HEK293T (cell line): ENCODE data around the gene PCDHGC4.

ENCODE experiments used
- CTCF ChIA-PET: fragments of 350-600 bp; formaldehyde crosslinking; extraction: SDS; loops from one replicate; lab custom pipeline; 2021; ENCODE audit warnings: antibody characterized with exemption, inconsistent platforms; lab: Yijun Ruan, JAX
- POLR2A ChIA-PET: fragments of 350-600 bp; formaldehyde crosslinking; extraction: SDS; loops from one replicate; lab custom pipeline; 2020; ENCODE audit warnings: antibody characterized with exemption, inconsistent platforms; lab: Yijun Ruan, JAX
- DNase-seq: peaks from one replicate; pipeline ENCODE4 v3.0.0; 2012; ENCODE audit warnings: mixed read lengths; ENCODE audit errors: extremely low spot score
- ARNT ChIP-seq: fragments of 450-650 bp; IDR thresholded peaks from 2 replicates; pipeline ENCODE4 v1.6.1; 2017; ENCODE audit warnings: mild to moderate bottlenecking
- BHLHE40 ChIP-seq: fragments of 450-650 bp; IDR thresholded peaks from 2 replicates; pipeline ENCODE4 v1.6.1; 2016; ENCODE audit warnings: mild to moderate bottlenecking, moderate library complexity, borderline replicate concordance
- CTBP1 ChIP-seq: fragments of 450-650 bp; IDR thresholded peaks from 2 replicates; pipeline ENCODE4 v1.6.1; 2016; ENCODE audit warnings: borderline replicate concordance
- ELF4 ChIP-seq: fragments of 450-650 bp; IDR thresholded peaks from 2 replicates; pipeline ENCODE4 v1.6.1; 2017; ENCODE audit warnings: antibody characterized with exemption
- FOXA1 ChIP-seq: fragments of 450-650 bp; IDR thresholded peaks from 2 replicates; pipeline ENCODE4 v1.6.1; 2016; ENCODE audit warnings: mild to moderate bottlenecking
- FOXK2 ChIP-seq: fragments of 450-650 bp; IDR thresholded peaks from 2 replicates; pipeline ENCODE4 v1.6.1; 2016; ENCODE audit warnings: mild to moderate bottlenecking
- FOXM1 ChIP-seq: fragments of 450-650 bp; IDR thresholded peaks from 2 replicates; pipeline ENCODE4 v1.6.1; 2017; ENCODE audit warnings: mild to moderate bottlenecking, borderline replicate concordance
- HDGF ChIP-seq: fragments of 450-650 bp; IDR thresholded peaks from 2 replicates; pipeline ENCODE4 v1.6.1; 2017; ENCODE audit warnings: antibody characterized with exemption, borderline replicate concordance
- L3MBTL2 ChIP-seq: fragments of 450-650 bp; conservative IDR thresholded peaks from 2 replicates; pipeline ENCODE4 v1.6.1; 2016; ENCODE audit warnings: mild to moderate bottlenecking
- LEF1 ChIP-seq: fragments of 450-650 bp; IDR thresholded peaks from 2 replicates; pipeline ENCODE4 v1.6.1; 2017; ENCODE audit warnings: mild to moderate bottlenecking, borderline replicate concordance
- NFRKB ChIP-seq: fragments of 450-650 bp; IDR thresholded peaks from 2 replicates; pipeline ENCODE4 v1.6.1; 2016; ENCODE audit warnings: mild to moderate bottlenecking, moderate library complexity
- SP1 ChIP-seq: fragments of 450-650 bp; IDR thresholded peaks from 2 replicates; pipeline ENCODE4 v1.6.1; 2017
- SUZ12 ChIP-seq: fragments of 450-650 bp; IDR thresholded peaks from 2 replicates; pipeline ENCODE4 v1.6.1; 2016; ENCODE audit warnings: mild to moderate bottlenecking
- TARDBP ChIP-seq: fragments of 450-650 bp; IDR thresholded peaks from 2 replicates; pipeline ENCODE4 v1.6.1; 2016
- ZNF384 ChIP-seq: fragments of 450-650 bp; IDR thresholded peaks from 2 replicates; pipeline ENCODE4 v1.6.1; 2016
- TF ChIP-seq, protein P1 (sequence below): fragments of 450-650 bp; IDR thresholded peaks from 2 replicates; pipeline ENCODE4 v1.6.1; 2016

PCDHGC4 gene

DNA sequence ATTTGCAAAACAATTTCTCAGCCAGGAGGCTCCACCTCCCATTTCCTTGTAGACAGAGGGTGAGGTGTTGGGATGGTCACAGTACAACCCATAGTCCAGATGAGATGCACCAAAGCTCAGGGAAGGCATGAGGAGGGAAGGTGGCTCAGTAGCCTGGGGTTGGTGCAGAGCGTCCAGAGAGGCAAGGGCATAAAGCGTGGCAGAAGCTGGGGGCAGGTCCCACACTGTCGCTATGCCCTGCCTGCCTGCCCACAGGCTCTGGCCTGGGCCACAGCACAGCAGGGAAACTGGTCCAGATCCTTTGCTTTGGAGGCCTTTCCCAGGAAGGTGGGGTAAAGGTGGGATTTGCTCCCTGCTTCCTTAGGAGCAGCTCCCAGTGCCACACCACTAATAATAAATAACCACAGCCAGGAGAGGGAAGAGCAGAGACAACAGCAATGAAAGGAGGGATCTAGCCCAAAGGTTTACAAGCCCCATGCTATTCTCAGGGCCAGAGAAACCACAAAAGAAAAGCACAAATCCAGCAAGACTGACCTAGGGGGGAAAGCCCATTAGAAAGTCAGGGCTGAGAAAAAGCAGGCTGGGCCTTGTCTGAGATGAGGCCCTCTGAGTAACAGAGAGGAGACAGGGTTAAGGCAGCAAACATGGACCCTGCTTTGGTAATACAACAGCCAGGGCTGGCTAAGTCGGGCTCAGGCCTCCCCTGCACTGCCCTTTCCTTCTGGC is 31.3 kb downstream of the PCDHGC4 start:
- DNase-seq, result no peak
- ChIA-PET POLR2A (no interaction called here), CTCF (interaction anchor here (0.6 to 3.3 kb wide), 4 partner anchors 8 to 95 kb away, joined by 3 to 16 read pairs (median 9); partner anchors contain the start of gene PCDHGA11)
- TF ChIP-seq L3MBTL2 (no peak), FOXA1 (no peak), BHLHE40 (no peak), HDGF (no peak), FOXM1 (no peak), SUZ12 (no peak), FOXK2 (no peak), TARDBP (no peak), CTBP1 (no peak), ARNT (no peak), ZNF384 (no peak), SP1 (no peak)
- TF ChIP-seq, protein P1, sequence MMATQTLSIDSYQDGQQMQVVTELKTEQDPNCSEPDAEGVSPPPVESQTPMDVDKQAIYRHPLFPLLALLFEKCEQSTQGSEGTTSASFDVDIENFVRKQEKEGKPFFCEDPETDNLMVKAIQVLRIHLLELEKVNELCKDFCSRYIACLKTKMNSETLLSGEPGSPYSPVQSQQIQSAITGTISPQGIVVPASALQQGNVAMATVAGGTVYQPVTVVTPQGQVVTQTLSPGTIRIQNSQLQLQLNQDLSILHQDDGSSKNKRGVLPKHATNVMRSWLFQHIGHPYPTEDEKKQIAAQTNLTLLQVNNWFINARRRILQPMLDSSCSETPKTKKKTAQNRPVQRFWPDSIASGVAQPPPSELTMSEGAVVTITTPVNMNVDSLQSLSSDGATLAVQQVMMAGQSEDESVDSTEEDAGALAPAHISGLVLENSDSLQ, result no peak

DNA sequence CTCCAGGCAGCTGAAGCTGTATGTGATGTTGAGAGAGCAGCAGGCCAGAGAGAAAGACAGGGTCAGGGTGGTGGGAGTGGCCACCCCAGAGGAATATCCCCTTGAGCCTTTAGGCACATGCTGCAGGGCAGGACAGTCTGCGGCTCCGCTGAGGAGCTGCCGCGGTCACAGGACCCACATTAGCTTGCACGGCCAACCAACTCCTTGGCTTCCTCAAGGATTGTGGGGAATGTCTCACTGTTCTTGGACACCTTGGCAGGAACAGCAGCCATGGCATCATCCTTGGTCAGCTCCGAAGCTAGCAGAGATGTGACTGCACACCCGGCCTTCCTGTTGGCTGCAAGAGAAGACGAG is 31.8 kb downstream of the PCDHGC4 start:
- CTCF ChIA-PET, result no interaction called here
- POLR2A ChIA-PET, result no interaction called here
- no peak for DNase-seq
- no peak for TF ChIP-seq SUZ12

DNA sequence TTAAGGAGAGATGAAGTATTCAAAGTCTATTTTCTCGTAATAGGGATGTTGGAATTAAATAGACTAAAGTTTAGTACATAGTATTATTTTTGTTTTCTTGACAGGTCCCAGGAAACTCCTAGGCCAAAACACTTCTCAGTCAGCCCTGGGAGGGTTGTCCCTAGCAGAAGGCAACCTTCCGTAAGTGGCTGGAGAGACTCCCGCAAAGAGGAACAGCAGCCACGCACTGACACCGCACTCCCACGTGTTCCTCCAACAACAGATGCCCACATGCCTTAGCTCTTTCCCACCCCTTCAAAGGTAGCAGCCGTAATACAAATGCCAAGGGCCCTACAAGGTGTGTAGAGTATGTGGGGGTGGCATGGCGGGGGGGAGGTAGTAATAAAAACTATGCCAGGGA is 32.5 kb downstream of the PCDHGC4 start:
- TF ChIP-seq ZNF384 (no peak), BHLHE40 (no peak), SP1 (no peak)
- ChIA-PET CTCF (interaction anchor here (1.4 kb wide), 1 partner anchor 97 kb away, joined by 5 read pairs; the partner anchor contains the start of gene PCDHGA11), POLR2A (no interaction called here)
- DNase-seq, result no peak

DNA sequence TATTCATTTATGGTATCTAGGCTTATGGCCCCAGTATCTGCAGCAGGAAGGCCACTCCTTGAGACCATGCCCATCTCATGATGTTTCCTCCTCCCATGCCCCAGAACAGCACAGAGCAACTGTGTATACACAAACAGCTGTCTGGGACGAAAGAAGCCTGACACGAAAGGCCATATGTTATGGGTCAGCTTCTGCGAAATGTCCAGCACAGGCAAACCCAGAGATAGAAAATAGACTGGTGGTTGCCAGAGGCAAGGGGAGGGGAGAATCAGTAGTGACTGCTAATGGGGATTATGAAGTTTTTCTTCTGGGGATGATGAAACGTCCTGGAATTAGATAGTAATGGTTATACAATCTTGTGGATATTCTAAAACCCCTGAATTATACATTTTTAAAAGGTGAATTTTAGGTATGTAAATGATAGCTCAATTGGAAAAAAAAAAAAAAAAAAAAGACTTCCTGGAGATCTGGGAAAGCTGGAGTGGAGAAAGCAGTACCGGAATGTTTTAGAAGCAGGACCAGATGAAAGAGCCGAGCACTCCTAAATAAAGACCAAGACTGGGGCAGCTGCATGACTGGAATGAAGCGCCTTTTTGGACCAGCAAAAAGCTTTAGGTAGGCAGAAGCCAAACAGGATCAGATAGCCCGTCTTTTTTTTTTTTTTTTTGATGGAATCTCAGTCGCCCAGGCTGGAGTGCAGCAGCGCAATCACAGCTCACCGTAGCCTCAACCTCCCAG is 33.2 kb downstream of the PCDHGC4 start:
- CTCF ChIA-PET, result interaction anchor here (1.4 kb wide), 2 partner anchors 11 to 97 kb away, joined by 4 to 5 read pairs; partner anchors contain the start of gene PCDHGA11
- TF ChIP-seq, protein P1, result no peak
- TF ChIP-seq ARNT (no peak), BHLHE40 (no peak), CTBP1 (no peak), FOXA1 (no peak), ZNF384 (no peak), SP1 (no peak)
- no peak for DNase-seq
- POLR2A ChIA-PET, result no interaction called here

DNA sequence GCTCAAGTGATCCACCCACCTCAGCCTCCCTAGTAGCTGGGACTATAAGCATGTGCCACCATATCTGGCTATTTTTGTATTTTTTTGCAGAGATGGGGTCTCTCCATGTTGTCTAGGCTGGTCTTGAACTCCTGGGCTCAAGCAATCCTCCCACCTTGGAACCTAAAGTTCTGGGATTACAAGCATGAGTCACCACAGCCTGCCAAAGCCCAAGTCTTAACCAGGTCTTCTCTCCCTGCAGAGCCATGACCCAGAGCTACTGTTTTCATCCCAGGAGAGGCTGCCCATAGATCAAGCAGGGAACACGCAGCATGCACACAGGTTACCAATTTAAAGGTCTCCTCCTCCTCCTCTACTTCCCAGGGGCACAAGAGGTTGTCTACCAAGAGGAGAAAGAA is 33.8 kb downstream of the PCDHGC4 start:
- no peak for DNase-seq
- POLR2A ChIA-PET, result no interaction called here
- CTCF ChIA-PET, result interaction anchor here (1.4 kb wide), 1 partner anchor 11 kb away, joined by 4 read pairs; no protein-coding TSS in a partner anchor
- no peak for TF ChIP-seq LEF1
- no peak for TF ChIP-seq BHLHE40
- no peak for TF ChIP-seq ELF4
- TF ChIP-seq, protein P1, result no peak
- no peak for TF ChIP-seq FOXM1
- no peak for TF ChIP-seq NFRKB
- TF ChIP-seq FOXA1, result no peak
- no peak for TF ChIP-seq L3MBTL2
- no peak for TF ChIP-seq FOXK2
- no peak for TF ChIP-seq SUZ12
- TF ChIP-seq HDGF, result no peak

DNA sequence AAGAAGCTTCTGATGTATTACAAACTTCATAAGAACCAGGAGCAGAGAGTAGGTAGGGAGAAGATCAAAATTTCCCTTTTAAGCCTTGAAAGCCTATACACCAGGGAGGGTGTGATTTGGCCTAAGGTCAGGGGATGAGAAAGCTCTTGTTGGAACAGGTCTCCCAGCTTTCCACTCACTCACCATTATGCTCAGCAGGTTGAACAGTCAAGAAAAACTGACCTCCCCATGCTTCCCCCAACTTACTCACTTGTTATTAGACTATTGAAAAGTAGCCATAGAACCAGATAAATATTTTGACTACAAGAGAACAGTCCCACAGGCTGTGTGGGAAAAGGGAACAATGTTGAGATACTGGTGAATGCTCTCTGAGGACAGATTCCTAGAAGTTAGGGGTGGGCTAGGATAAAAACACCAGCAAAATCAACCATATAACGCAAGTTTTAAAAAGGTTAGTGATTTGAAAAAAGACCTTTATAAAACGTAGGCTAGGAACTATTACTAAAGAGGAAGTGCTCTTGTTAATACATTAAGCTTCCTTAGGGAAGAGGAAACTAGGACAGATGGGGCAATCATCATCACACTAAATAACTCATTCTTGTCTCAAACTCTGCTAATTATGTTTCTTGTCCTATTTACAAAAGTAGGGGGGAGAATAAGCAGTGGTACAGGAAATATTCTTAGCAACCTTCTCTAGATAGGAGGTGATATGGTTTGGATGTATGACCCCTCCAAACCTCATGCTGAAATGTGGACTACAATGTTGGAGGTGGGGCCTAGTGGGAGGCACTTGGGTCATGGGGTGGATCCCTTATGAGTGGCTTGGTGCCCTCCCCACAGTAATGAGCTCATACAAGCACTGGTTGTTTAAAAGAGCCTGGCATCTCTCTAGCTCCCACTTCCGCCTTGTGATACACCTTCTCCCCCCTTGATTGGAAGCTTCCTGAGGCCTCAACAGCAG is 35.1 kb downstream of the PCDHGC4 start:
- TF ChIP-seq FOXK2 (no peak), SUZ12 (no peak), BHLHE40 (no peak), LEF1 (no peak), NFRKB (no peak), ARNT (no peak), FOXM1 (no peak), SP1 (no peak), ZNF384 (no peak), TARDBP (no peak), L3MBTL2 (no peak), CTBP1 (no peak), ELF4 (no peak), HDGF (no peak), FOXA1 (no peak)
- TF ChIP-seq, protein P1, result no peak
- POLR2A ChIA-PET, result interaction anchor here (1.4 kb wide), 1 partner anchor 44 kb away, joined by 5 read pairs; no protein-coding TSS in a partner anchor
- no peak for DNase-seq
- CTCF ChIA-PET, result interaction anchor here (0.6 to 1.4 kb wide), 3 partner anchors 12 to 132 kb away, joined by 3 to 4 read pairs (median 3); no protein-coding TSS in a partner anchor
